Measurements from ENCODE around the gene INIP.

GRCh38 chr9:112655668-112656067 lies 62.2 kb downstream of the INIP start:
- TF ChIP-seq EP300 (IDR thresholded peaks at IDR 0.05; ENCODE audit: low read depth) (no peak), CTCF (IDR thresholded peaks at IDR 0.05) (no peak), POLR2A (IDR thresholded peaks at IDR 0.05) (no peak)
